H1 (cell line): Measurements from ENCODE around the gene ZC3H7B. TPM values are rescaled to one million over a fixed set of nuclear protein-coding genes. Genes with fewer than 3 reads are reported as not detected.

Experiments
- CTCF ChIA-PET: fragments of 300-600 bp; sonication (Branson Sonifier 250); formaldehyde crosslinking; loops from one replicate; lab custom pipeline; 2021; ENCODE audit not compliant: partially characterized antibody; lab: Charles Lee
- POLR2A ChIA-PET: fragments of 300-600 bp; sonication (Branson Sonifier 250); formaldehyde crosslinking; loops from one replicate; lab custom pipeline; 2021; ENCODE audit warnings: inconsistent platforms; ENCODE audit not compliant: partially characterized antibody; lab: Charles Lee
- DNase-seq, 2 experiments: peaks; one replicate each; pipeline versions ENCODE4 v3.0.0 to v3.0.0-alpha.2; 2010 to 2022; ENCODE audit warnings: low spot score in 2 of 2, low read depth in 1 of 2, mixed read lengths in 1 of 2
- FAIRE-seq: peaks from 2 replicates; lab custom pipeline; 2011; peaks lifted over from hg19 to GRCh38; lab: Jason Lieb, UNC
- H2AFZ ChIP-seq: 2 replicates; pipeline ENCODE4 v1.8.1; 2012; ENCODE audit warnings: low read length, inconsistent platforms
- H2AK5ac ChIP-seq: 2 replicates; pipeline ENCODE4 v1.6.1; 2013; ENCODE audit warnings: low read depth, low read length
- H2BK120ac ChIP-seq: replicated peaks from 2 replicates; pipeline ENCODE3; 2013; ENCODE audit warnings: low read depth, low read length, inconsistent platforms
- H2BK12ac ChIP-seq: 2 replicates; pipeline ENCODE4 v1.6.1; 2013; ENCODE audit warnings: low read depth, low read length
- H2BK15ac ChIP-seq: 2 replicates; pipeline ENCODE4 v1.6.1; 2013; ENCODE audit warnings: low read length
- H2BK20ac ChIP-seq: 2 replicates; pipeline ENCODE4 v1.6.1; 2013; ENCODE audit warnings: low read length
- H2BK5ac ChIP-seq: 2 replicates; pipeline ENCODE4 v1.6.1; 2013; ENCODE audit warnings: low read depth, low read length
- H3K14ac ChIP-seq: 2 replicates; pipeline ENCODE4 v1.6.1; 2013; ENCODE audit warnings: inconsistent platforms; ENCODE audit not compliant: insufficient read length
- H3K18ac ChIP-seq: 2 replicates; pipeline ENCODE4 v1.6.1; 2013; ENCODE audit warnings: low read length; ENCODE audit errors: extremely low read depth
- H3K23ac ChIP-seq: 2 replicates; pipeline ENCODE4 v1.6.1; 2013; ENCODE audit warnings: inconsistent platforms; ENCODE audit not compliant: insufficient read length
- H3K23me2 ChIP-seq: 2 replicates; pipeline ENCODE4 v1.6.1; 2013; ENCODE audit warnings: low read depth, low read length
- H3K27ac ChIP-seq: 2 replicates; pipeline ENCODE4 v1.6.1; 2011; ENCODE audit warnings: low read depth, low read length, inconsistent platforms
- H3K27me3 ChIP-seq, 4 experiments: replicated peaks in 1 of 4; 1 replicate in 1 of 4; 2 replicates in 3 of 4; pipeline versions ENCODE4 v1.6.1 to v1.8.1; 2011 to 2013; ENCODE audit warnings: low read length in 3 of 4, mild to moderate bottlenecking in 3 of 4, inconsistent platforms in 2 of 4, mixed read lengths in 2 of 4, moderate library complexity in 1 of 4; ENCODE audit not compliant: control insufficient read depth in 3 of 4, insufficient read depth in 3 of 4; ENCODE audit errors: extremely low read depth in 1 of 4
- H3K36me3 ChIP-seq, 4 experiments: 2 replicates each; pipeline versions ENCODE4 v1.6.1 to v1.8.1; 2011 to 2013; ENCODE audit warnings: mild to moderate bottlenecking in 4 of 4, low read length in 3 of 4, moderate library complexity in 2 of 4, control low read depth in 1 of 4, inconsistent platforms in 1 of 4; ENCODE audit not compliant: insufficient read depth in 4 of 4, control insufficient read depth in 2 of 4
- H3K4ac ChIP-seq: replicated peaks from 2 replicates; pipeline ENCODE3; 2013; ENCODE audit warnings: low read length, low read depth, mixed read lengths, inconsistent platforms; ENCODE audit not compliant: insufficient read length
- H3K4me1 ChIP-seq, 4 experiments: replicated peaks in 1 of 4; 1 replicate in 1 of 4; 2 replicates in 3 of 4; pipeline versions ENCODE4 v1.6.1 to v1.8.1; 2011 to 2013; ENCODE audit warnings: low read length in 3 of 4, inconsistent platforms in 2 of 4, mixed read lengths in 1 of 4; ENCODE audit not compliant: insufficient read depth in 4 of 4, control insufficient read depth in 3 of 4
- H3K4me2 ChIP-seq, 2 experiments: 2 replicates each; pipeline versions ENCODE4 v1.6.1 to v1.8.1; 2011 to 2013; ENCODE audit warnings: low read depth in 2 of 2, low read length in 2 of 2, control low read depth in 1 of 2, inconsistent platforms in 1 of 2, mild to moderate bottlenecking in 1 of 2; ENCODE audit not compliant: insufficient read depth in 1 of 2
- H3K4me3 ChIP-seq, 4 experiments: fragments of 200-600, 300-600 bp in 1 of 4; sonication (generic), shearing (Covaris generic), sonication (Bioruptor Twin) in 1 of 4; 2 replicates each; pipeline versions ENCODE4 v1.5.1 to v1.8.1; 2011 to 2016; ENCODE audit warnings: low read length in 4 of 4, low read depth in 3 of 4, control low read depth in 2 of 4, inconsistent platforms in 2 of 4, mild to moderate bottlenecking in 2 of 4, mixed read lengths in 1 of 4, moderate library complexity in 1 of 4; ENCODE audit not compliant: insufficient read depth in 2 of 4; ENCODE audit errors: extremely low read depth in 1 of 4
- H3K56ac ChIP-seq: replicated peaks from 2 replicates; pipeline ENCODE3; 2013; ENCODE audit warnings: low read depth, mild to moderate bottlenecking, mixed read lengths, low read length, inconsistent platforms; ENCODE audit not compliant: insufficient read length
- H3K79me1 ChIP-seq: 2 replicates; pipeline ENCODE4 v1.6.1; 2013; ENCODE audit warnings: low read depth, low read length, control low read depth
- H3K79me2 ChIP-seq, 2 experiments: 2 replicates each; pipeline versions ENCODE4 v1.6.1 to v1.8.1; 2012 to 2013; ENCODE audit warnings: low read length in 2 of 2, mild to moderate bottlenecking in 2 of 2, inconsistent platforms in 1 of 2; ENCODE audit not compliant: insufficient read depth in 2 of 2, control insufficient read depth in 1 of 2
- H3K9ac ChIP-seq, 4 experiments: replicated peaks in 1 of 4; 1 replicate in 1 of 4; 2 replicates in 3 of 4; pipeline versions ENCODE4 v1.6.1 to v1.8.1; 2011 to 2013; ENCODE audit warnings: low read depth in 3 of 4, low read length in 3 of 4, control low read depth in 2 of 4, mild to moderate bottlenecking in 2 of 4, moderate library complexity in 2 of 4, inconsistent platforms in 1 of 4; ENCODE audit errors: extremely low read depth in 1 of 4
- H3K9me3 ChIP-seq, 2 experiments: 2 replicates each; pipeline versions ENCODE4 v1.6.1 to v1.8.1; 2012 to 2013; ENCODE audit warnings: mild to moderate bottlenecking in 2 of 2, moderate library complexity in 2 of 2, control low read depth in 1 of 2, inconsistent platforms in 1 of 2, low read depth in 1 of 2, low read length in 1 of 2, mixed read lengths in 1 of 2; ENCODE audit not compliant: insufficient read depth in 2 of 2
- H4K20me1 ChIP-seq, 2 experiments: replicated peaks in 1 of 2; 2 replicates each; pipeline versions ENCODE3 to v1.8.1; 2011 to 2013; ENCODE audit warnings: inconsistent platforms in 2 of 2, low read length in 2 of 2, mild to moderate bottlenecking in 1 of 2; ENCODE audit not compliant: insufficient read depth in 2 of 2, control insufficient read depth in 1 of 2
- H4K5ac ChIP-seq: 2 replicates; pipeline ENCODE4 v1.6.1; 2013; ENCODE audit warnings: low read length, low read depth, mixed read lengths, inconsistent platforms; ENCODE audit not compliant: insufficient read length
- H4K8ac ChIP-seq: 2 replicates; pipeline ENCODE4 v1.8.0; 2013; ENCODE audit warnings: mild to moderate bottlenecking, moderate library complexity, low read length, inconsistent platforms; ENCODE audit not compliant: insufficient read depth; ENCODE audit errors: extremely low read depth
- H4K91ac ChIP-seq: replicated peaks from 2 replicates; pipeline ENCODE3; 2013; ENCODE audit warnings: low read length, mixed read lengths, inconsistent platforms; ENCODE audit not compliant: insufficient read length
- BACH1 ChIP-seq: IDR thresholded peaks from 2 replicates; pipeline ENCODE4 v1.6.1; 2012; ENCODE audit warnings: low read length, improper control_type of control experiment
- CHD2 ChIP-seq: IDR thresholded peaks from 2 replicates; pipeline ENCODE4 v1.6.1; 2012; ENCODE audit warnings: low read length, improper control_type of control experiment
- EGR1 ChIP-seq: IDR thresholded peaks from 2 replicates; pipeline ENCODE4 v1.6.1; 2011; ENCODE audit warnings: low read depth, low read length, borderline replicate concordance
- EP300 ChIP-seq, 2 experiments: IDR thresholded peaks; 1 replicate in 1 of 2; 2 replicates in 1 of 2; pipeline ENCODE4 v1.6.1; 2011 to 2012; ENCODE audit warnings: low read depth in 2 of 2, low read length in 2 of 2, mild to moderate bottlenecking in 2 of 2, borderline replicate concordance in 1 of 2, inconsistent platforms in 1 of 2, moderate library complexity in 1 of 2
- EZH2 ChIP-seq: fragments of 200-600 bp; sonication (generic); IDR thresholded peaks from 2 replicates; pipeline ENCODE4 v1.7.1; 2012; ENCODE audit warnings: low read depth, mild to moderate bottlenecking, moderate library complexity, low read length, inconsistent platforms; ENCODE audit not compliant: severe bottlenecking
- PHF8 ChIP-seq: fragments of 200-600 bp; sonication (generic); conservative IDR thresholded peaks from 2 replicates; pipeline ENCODE4 v1.7.1; 2012; ENCODE audit warnings: low read depth, mild to moderate bottlenecking, inconsistent platforms, low read length, moderate library complexity
- POLR2AphosphoS5 ChIP-seq: IDR thresholded peaks from 2 replicates; pipeline ENCODE4 v1.6.1; 2011; ENCODE audit warnings: low read depth, low read length
- RBBP5 ChIP-seq: IDR thresholded peaks from 2 replicates; pipeline ENCODE4 v1.7.1; 2012; ENCODE audit warnings: low read depth, mild to moderate bottlenecking, inconsistent platforms, low read length, moderate library complexity, borderline replicate concordance
- RXRA ChIP-seq: IDR thresholded peaks from 2 replicates; pipeline ENCODE4 v1.6.1; 2011; ENCODE audit warnings: low read depth, mild to moderate bottlenecking, low read length, moderate library complexity; ENCODE audit not compliant: insufficient read depth
- SIN3A ChIP-seq, 2 experiments: IDR thresholded peaks in 1 of 2; conservative IDR thresholded peaks in 1 of 2; 2 replicates each; pipeline ENCODE4 v1.6.1; 2011 to 2012; ENCODE audit warnings: low read length in 2 of 2, improper control_type of control experiment in 1 of 2, low read depth in 1 of 2, mild to moderate bottlenecking in 1 of 2
- SP2 ChIP-seq: IDR thresholded peaks from 2 replicates; pipeline ENCODE4 v1.6.1; 2012; ENCODE audit warnings: mild to moderate bottlenecking, low read length, inconsistent platforms
- TAF1 ChIP-seq: IDR thresholded peaks from 2 replicates; pipeline ENCODE4 v1.6.1; 2011; ENCODE audit warnings: mild to moderate bottlenecking, low read depth, low read length
- WGBS, 2 experiments: shearing (Covaris generic) in 1 of 2; methylation state at CpG; one replicate each; pipeline versions ENCODE4 v1.1.6 to v1.1.7; 2013 to 2015; ENCODE audit warnings: low lambda C conversion rate in 2 of 2, mixed read lengths in 2 of 2, inconsistent platforms in 1 of 2, low coverage in 1 of 2, missing lambda C conversion rate in 1 of 2; ENCODE audit not compliant: insufficient replicate concordance in 2 of 2, insufficient coverage in 1 of 2, insufficient read length in 1 of 2; ENCODE audit errors: extremely low coverage in 1 of 2, missing lambda C conversion rate in 1 of 2; 5-methylcytosine and 5-hydroxymethylcytosine counted together
- polyA plus RNA-seq, 7 experiments: library from polyadenylated mRNA; depleted of rRNA in 3 of 7; stranded (reverse) in 5 of 7; unstranded in 2 of 7; fragments of >200 nt in 5 of 7; fragments of 200-250 nt in 2 of 7; gene quantifications; 1 replicate in 5 of 7; 2 replicates in 1 of 7; 4 replicates in 1 of 7; pipeline versions ENCODE4 v1.2.1 to v1.2.3, GENCODE V29; 2011 to 2013; ENCODE audit warnings: missing spikeins in 2 of 7, mixed read lengths in 2 of 7
- total RNA-seq: library from RNA; stranded (reverse); fragmentation: NEBNext Ultra II Directional; extraction: Animal tissue kit (Norgen Biotek cat#: 25700); gene quantifications from 2 replicates; pipeline ENCODE4 v1.2.1, GENCODE V29; 2021
- TF ChIP-seq, protein P1 (sequence below): IDR thresholded peaks from 2 replicates; pipeline ENCODE4 v1.6.1; 2012; ENCODE audit warnings: inconsistent platforms

ZC3H7B gene
- total and polyA plus RNA-seq, 2 of the 8 experiments (the other 6 are each of a cell fraction or from before 2014, with no cell fraction given), result 35.5 to 78.6 TPM

- no peak overlapping the region for H3K23ac ChIP-seq
- H4K8ac ChIP-seq, result no peak overlapping the region
- peaks cover 43 to 86% (median 72%) of the 10 kb centered on the region in 4 experiments for H3K36me3 ChIP-seq
- H2AFZ ChIP-seq, result no peak overlapping the region
- H4K91ac ChIP-seq, result no peak overlapping the region
- peaks cover 4% of the 10 kb centered on the region; the same call in 1 of the 2 replicates for H3K79me1 ChIP-seq
- H2BK12ac ChIP-seq, result no peak overlapping the region
- H3K4me1 ChIP-seq, result no peaks in the 10 kb centered on the region
- H3K27me3 ChIP-seq, result no peaks in the 10 kb centered on the region
- H3K23me2 ChIP-seq, result no peaks in the 10 kb centered on the region; the same call in 1 of the 2 replicates
- H2BK20ac ChIP-seq, result no peak overlapping the region
- H3K4ac ChIP-seq, result no peak overlapping the region
- H2AK5ac ChIP-seq, result no peak overlapping the region
- H3K27ac ChIP-seq, result no peak overlapping the region
- DNase-seq (no peak), FAIRE-seq (no peak)
- H4K20me1 ChIP-seq, result peaks cover 7 to 11% of the 10 kb centered on the region in 2 experiments
- H2BK120ac ChIP-seq, result no peak overlapping the region
- no peak overlapping the region for H3K9ac ChIP-seq
- H2BK15ac ChIP-seq, result no peak overlapping the region
- POLR2A ChIA-PET, result interaction anchor here (0.6 to 5.8 kb wide), 4 partner anchors 10 to 117 kb away, joined by 3 to 28 read pairs (median 15); no protein-coding TSS in a partner anchor
- H2BK5ac ChIP-seq, result peak overlapping the region; percentile 20; the same call in 1 of the 2 replicates
- H3K79me2 ChIP-seq, result no peaks in the 10 kb centered on the region; a peak in 1 of 4 replicates
- H4K5ac ChIP-seq, result no peak overlapping the region
- no peak overlapping the region for H3K4me3 ChIP-seq
- no peak overlapping the region for H3K14ac ChIP-seq
- CTCF ChIA-PET, result interaction anchor here (0.6 kb wide), 4 partner anchors 48 to 184 kb away, joined by 3 to 4 read pairs (median 4); no protein-coding TSS in a partner anchor
- no peak overlapping the region for H3K18ac ChIP-seq
- H3K9me3 ChIP-seq, result no peaks in the 10 kb centered on the region
- no peak overlapping the region for H3K4me2 ChIP-seq
- 95% methylated on average over 8 of the region's 9 CpGs; no CpG with 5 or more reads in 1 of the 2 experiments for WGBS, 2 experiments
- H3K56ac ChIP-seq, result no peak overlapping the region
- TF ChIP-seq EP300 (IDR thresholded peaks at IDR 0.05; ENCODE audit: borderline replicate concordance in 1 of 2, low read depth in 2 of 2, low read length in 2 of 2), result no peak
- no peak for TF ChIP-seq EZH2
- no peak for TF ChIP-seq RXRA
- TF ChIP-seq PHF8, result no peak
- no peak for TF ChIP-seq SP2
- TF ChIP-seq EGR1, result no peak
- TF ChIP-seq, protein P1, sequence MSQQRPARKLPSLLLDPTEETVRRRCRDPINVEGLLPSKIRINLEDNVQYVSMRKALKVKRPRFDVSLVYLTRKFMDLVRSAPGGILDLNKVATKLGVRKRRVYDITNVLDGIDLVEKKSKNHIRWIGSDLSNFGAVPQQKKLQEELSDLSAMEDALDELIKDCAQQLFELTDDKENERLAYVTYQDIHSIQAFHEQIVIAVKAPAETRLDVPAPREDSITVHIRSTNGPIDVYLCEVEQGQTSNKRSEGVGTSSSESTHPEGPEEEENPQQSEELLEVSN, result no peak
- TF ChIP-seq POLR2AphosphoS5, result no peak; the same call in 1 of the 2 replicates
- no peak for TF ChIP-seq CHD2
- TF ChIP-seq SIN3A (conservative IDR thresholded peaks at IDR 0.05 in 1 of 2, IDR thresholded peaks at IDR 0.05 in 1 of 2; ENCODE audit: low read depth in 1 of 2, low read length in 2 of 2), result no peak
- no peak for TF ChIP-seq BACH1
- no peak for TF ChIP-seq TAF1
- TF ChIP-seq RBBP5, result no peak
These were observed 29.5 kb upstream of the ZC3H7B start for GRCh38 chr22:41271787-41272186.
